DOHH2 (cell line): ENCODE results near the gene ITPR3.
A peak's percentile ranks its signal among the peaks of the same experiment; 100 is the strongest.

Experiments
- H3F3A ChIP-seq: fragments of 200-600 bp; sonication (generic), shearing (Covaris generic); 2 replicates; pipeline ENCODE4 v1.6.0; 2016; ENCODE audit warnings: antibody characterized with exemption, mild to moderate bottlenecking; ENCODE audit not compliant: control insufficient read depth, insufficient read depth
- H3K27ac ChIP-seq: fragments of 200-600 bp; sonication (generic); 2 replicates; pipeline ENCODE4 v1.5.1; 2014; ENCODE audit warnings: low read depth, mild to moderate bottlenecking, low read length, moderate library complexity
- H3K27me3 ChIP-seq: fragments of 200-600 bp; sonication (generic); 2 replicates; pipeline ENCODE4 v1.6.1; 2014; ENCODE audit warnings: mild to moderate bottlenecking, low read length, mixed read lengths; ENCODE audit not compliant: control insufficient read depth
- H3K36me3 ChIP-seq: fragments of 200-600 bp; sonication (generic); 2 replicates; pipeline ENCODE4 v1.6.1; 2014; ENCODE audit warnings: mild to moderate bottlenecking, low read length, moderate library complexity, mixed read lengths; ENCODE audit not compliant: control insufficient read depth
- H3K4me1 ChIP-seq: fragments of 200-600 bp; sonication (generic); 2 replicates; pipeline ENCODE4 v1.6.1; 2014; ENCODE audit warnings: mild to moderate bottlenecking, low read length, mixed read lengths; ENCODE audit not compliant: control insufficient read depth
- H3K4me2 ChIP-seq: fragments of 200-600 bp; sonication (generic); 2 replicates; pipeline ENCODE4 v1.6.0; 2014; ENCODE audit warnings: mild to moderate bottlenecking, low read length, moderate library complexity
- H3K4me3 ChIP-seq: fragments of 200-600 bp; sonication (generic); 2 replicates; pipeline ENCODE4 v1.5.1; 2014; ENCODE audit warnings: mild to moderate bottlenecking, low read length, mixed read lengths
- H3K79me2 ChIP-seq: fragments of 200-600 bp; sonication (generic); 2 replicates; pipeline ENCODE4 v1.6.1; 2014; ENCODE audit warnings: mild to moderate bottlenecking, low read length, mixed read lengths; ENCODE audit not compliant: control insufficient read depth
- H3K9me2 ChIP-seq: fragments of 200-600 bp; sonication (generic); replicated peaks from 2 replicates; pipeline ENCODE4 v1.6.1; 2014; ENCODE audit warnings: mild to moderate bottlenecking, low read length, mixed read lengths; ENCODE audit not compliant: control insufficient read depth
- H3K9me3 ChIP-seq: fragments of 200-600 bp; sonication (generic); 2 replicates; pipeline ENCODE4 v1.6.1; 2014; ENCODE audit warnings: antibody characterized with exemption, low read length, mixed read lengths; ENCODE audit not compliant: control insufficient read depth, insufficient read depth
- H4K20me1 ChIP-seq: fragments of 200-600 bp; sonication (generic); 2 replicates; pipeline ENCODE4 v1.6.0; 2014; ENCODE audit warnings: low read depth, mild to moderate bottlenecking, antibody characterized with exemption, low read length, moderate library complexity; ENCODE audit not compliant: control insufficient read depth, insufficient read depth
- EZH2phosphoT487 ChIP-seq: fragments of 200-600 bp; sonication (generic); IDR thresholded peaks from 2 replicates; pipeline ENCODE4 v1.6.1; 2017; ENCODE audit warnings: borderline replicate concordance, mild to moderate bottlenecking, antibody characterized with exemption, low read length, moderate library complexity, mixed read lengths
- TF ChIP-seq, protein P1 (sequence below): fragments of 200-600 bp; sonication (generic); IDR thresholded peaks from one replicate; pipeline ENCODE4 v1.5.1; 2014; ENCODE audit warnings: antibody characterized with exemption, mild to moderate bottlenecking, low read depth, low read length; ENCODE audit not compliant: poor library complexity, severe bottlenecking

The ITPR3 gene

DNA sequence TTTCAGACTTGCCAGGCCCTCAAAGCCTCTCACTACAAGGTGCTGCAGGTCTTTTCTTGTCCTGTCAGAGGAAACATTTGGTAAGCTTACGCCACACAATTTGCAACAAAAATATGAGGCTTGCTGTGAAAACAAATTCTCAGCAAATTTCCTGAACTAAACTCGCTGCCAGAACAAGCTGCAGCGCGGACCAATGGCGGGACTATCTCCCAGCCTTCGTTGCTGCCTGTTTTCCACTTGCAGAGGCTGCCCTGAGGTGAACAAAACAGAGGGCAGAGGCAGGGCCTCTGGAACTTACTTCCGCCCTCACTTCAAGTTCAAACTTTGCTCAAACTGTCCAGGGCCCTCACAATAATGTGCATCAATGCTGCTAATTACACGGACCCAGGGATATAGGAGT, 78.0 kb downstream of the ITPR3 start:
- peaks cover 56% of the 10 kb centered on the region for H3K4me1 ChIP-seq
- peaks cover 44% of the 10 kb centered on the region for H3F3A ChIP-seq
- no peak overlapping the region for H3K4me3 ChIP-seq

GRCh38 chr6:33699739-33700138, 78.6 kb downstream of the ITPR3 start:
- H3K27me3 ChIP-seq, result no peaks in the 10 kb centered on the region

More for the DNA sequence above, 78.0 kb downstream of the ITPR3 start:
- peaks cover 3% of the 10 kb centered on the region; the same call in 1 of the 2 replicates for H3K79me2 ChIP-seq
- peaks cover 75% of the 10 kb centered on the region for H3K36me3 ChIP-seq
- peak overlapping the region; percentile 7; the same call in 1 of the 2 replicates for H3K27ac ChIP-seq
- no peak overlapping the region for H3K4me2 ChIP-seq
- H3K9me3 ChIP-seq, result no peaks in the 10 kb centered on the region
- TF ChIP-seq, protein P1, sequence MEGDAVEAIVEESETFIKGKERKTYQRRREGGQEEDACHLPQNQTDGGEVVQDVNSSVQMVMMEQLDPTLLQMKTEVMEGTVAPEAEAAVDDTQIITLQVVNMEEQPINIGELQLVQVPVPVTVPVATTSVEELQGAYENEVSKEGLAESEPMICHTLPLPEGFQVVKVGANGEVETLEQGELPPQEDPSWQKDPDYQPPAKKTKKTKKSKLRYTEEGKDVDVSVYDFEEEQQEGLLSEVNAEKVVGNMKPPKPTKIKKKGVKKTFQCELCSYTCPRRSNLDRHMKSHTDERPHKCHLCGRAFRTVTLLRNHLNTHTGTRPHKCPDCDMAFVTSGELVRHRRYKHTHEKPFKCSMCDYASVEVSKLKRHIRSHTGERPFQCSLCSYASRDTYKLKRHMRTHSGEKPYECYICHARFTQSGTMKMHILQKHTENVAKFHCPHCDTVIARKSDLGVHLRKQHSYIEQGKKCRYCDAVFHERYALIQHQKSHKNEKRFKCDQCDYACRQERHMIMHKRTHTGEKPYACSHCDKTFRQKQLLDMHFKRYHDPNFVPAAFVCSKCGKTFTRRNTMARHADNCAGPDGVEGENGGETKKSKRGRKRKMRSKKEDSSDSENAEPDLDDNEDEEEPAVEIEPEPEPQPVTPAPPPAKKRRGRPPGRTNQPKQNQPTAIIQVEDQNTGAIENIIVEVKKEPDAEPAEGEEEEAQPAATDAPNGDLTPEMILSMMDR, result no peak
- no peak for TF ChIP-seq EZH2phosphoT487
- 0 out of 2 replicates have a peak, but pooled peaks cover 5% of the 10 kb centered on the region for H4K20me1 ChIP-seq
- H3K9me2 ChIP-seq, result no peaks in the 10 kb centered on the region
- no peaks in the 10 kb centered on the region for H3K27me3 ChIP-seq

DNA sequence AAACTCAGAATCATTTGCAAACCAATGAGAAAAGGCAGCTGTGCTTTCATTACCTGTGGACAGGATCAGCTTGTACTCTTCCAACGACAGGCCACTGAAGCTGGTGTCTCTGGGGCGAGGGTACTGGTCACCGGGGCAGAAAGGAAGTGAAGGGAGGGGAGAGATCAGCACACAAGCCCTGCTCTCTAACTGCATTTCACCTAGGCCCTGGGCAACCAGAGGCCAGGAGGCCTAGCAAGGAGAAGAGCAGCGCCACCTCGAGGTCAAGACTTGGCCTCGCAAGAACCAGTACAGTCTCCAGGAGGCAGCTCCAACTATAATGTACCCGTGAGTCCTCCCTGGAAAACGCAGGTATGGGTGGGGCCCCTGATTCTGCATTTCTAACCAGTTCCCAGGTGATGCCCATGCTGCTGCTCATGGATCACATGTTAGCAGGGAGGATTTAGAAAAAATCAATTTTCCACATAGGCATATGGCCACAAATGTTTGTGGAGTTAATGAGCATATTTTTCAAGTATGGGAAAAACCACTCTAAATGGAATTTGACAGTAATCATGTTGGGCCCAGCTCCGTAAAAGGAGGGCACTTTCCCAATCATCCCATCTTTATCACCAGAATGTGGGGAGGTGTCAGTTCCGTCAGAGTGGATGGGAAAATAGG, 79.4 kb downstream of the ITPR3 start:
- peak overlapping the region; percentile 29 for H3K27ac ChIP-seq
- TF ChIP-seq, protein P1, result peak; percentile 92
- no peak for TF ChIP-seq EZH2phosphoT487
- H3K4me2 ChIP-seq, result no peak overlapping the region; the same call in 1 of the 2 replicates
- no peaks in the 10 kb centered on the region for H3K27me3 ChIP-seq
- H3K9me3 ChIP-seq, result no peaks in the 10 kb centered on the region
- H4K20me1 ChIP-seq, result 0 out of 2 replicates have a peak, but pooled peaks cover 5% of the 10 kb centered on the region
- peaks cover 45% of the 10 kb centered on the region for H3K4me1 ChIP-seq
- H3K36me3 ChIP-seq, result peaks cover 65% of the 10 kb centered on the region
- peaks cover 46% of the 10 kb centered on the region for H3F3A ChIP-seq
- H3K4me3 ChIP-seq, result no peak overlapping the region
- peaks cover 3% of the 10 kb centered on the region; the same call in 1 of the 2 replicates for H3K79me2 ChIP-seq
- H3K9me2 ChIP-seq, result no peaks in the 10 kb centered on the region

More at GRCh38 chr6:33699739-33700138, 78.6 kb downstream of the ITPR3 start:
- Histone ChIP-seq H3K4me2 (no peak overlapping the region), H3F3A (peaks cover 44% of the 10 kb centered on the region), H3K9me2 (no peaks in the 10 kb centered on the region), H3K36me3 (peaks cover 73% of the 10 kb centered on the region), H3K4me1 (peaks cover 52% of the 10 kb centered on the region), H4K20me1 (0 out of 2 replicates have a peak, but pooled peaks cover 5% of the 10 kb centered on the region), H3K27ac (peak overlapping the region; percentile 29), H3K4me3 (no peak overlapping the region), H3K9me3 (no peaks in the 10 kb centered on the region), H3K79me2 (peaks cover 3% of the 10 kb centered on the region; the same call in 1 of the 2 replicates)
- TF ChIP-seq, protein P1, result no peak
- no peak for TF ChIP-seq EZH2phosphoT487
